ENCODE data around the gene IL1RAPL2.
"Not testable (repeated sequence)": the region's sequence is repeated elsewhere in the genome, so short reads cannot be mapped to it uniquely, and the experiment has no call there.

The IL1RAPL2 gene

DNA sequence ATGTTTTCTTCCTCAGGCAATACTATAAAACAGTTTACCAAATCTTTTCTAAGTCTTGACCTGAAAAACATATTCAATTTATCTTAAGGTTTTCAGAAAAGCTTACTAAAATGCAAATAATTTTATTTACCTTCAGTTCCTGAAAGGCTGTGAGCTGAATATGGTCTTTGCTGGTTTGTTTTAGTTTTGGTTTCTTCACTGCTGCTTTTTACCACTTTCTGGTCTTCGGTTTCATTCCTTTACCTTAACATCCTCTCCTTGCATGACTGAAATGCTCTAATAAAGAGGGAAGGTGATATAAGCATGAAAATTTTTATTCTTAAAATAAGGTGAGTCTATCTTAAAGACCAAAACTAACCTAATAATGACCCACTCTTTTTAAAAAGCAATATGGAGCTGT is 1159.2 kb downstream of the IL1RAPL2 start:
- DNase-seq, result no peak

DNA sequence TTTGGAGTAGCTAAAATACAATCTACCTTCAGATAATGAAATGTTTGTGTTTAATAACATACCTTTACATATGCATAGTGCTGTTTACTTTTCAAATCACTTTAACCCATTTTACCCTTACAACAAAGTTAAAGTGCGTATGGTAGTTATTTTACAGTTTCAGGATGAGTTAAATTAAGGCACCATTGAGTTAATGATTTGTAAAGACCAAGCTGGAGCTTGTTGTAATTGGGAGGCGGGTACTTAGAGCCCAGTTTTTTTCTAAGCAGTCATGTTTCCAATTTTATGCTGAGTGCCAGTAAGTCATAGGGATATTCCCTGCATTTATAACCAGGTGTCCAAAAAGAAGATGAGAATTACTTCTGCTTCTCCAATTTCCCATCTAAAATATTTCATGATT is 1172.2 kb downstream of the IL1RAPL2 start:
- DNase-seq, result no peak

DNA sequence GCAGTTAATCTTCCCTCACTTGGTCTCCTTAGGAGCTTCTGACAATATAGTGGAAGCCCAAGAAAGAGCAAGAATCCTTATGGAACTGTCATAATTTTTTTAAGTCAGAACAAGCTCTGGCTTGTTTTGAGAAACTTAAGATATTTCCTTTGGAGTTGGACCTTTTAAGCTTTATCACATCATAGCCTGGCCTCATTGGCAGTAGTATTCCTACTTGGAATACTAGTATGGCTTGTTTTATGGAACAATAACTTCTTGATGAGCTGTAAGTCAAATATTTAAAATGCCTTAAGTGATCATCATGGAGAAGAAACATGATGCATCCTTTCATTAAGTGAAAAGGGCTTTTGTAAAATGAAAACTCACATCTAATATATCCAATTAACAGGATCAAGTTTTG is 1178.3 kb downstream of the IL1RAPL2 start:
- no peak for DNase-seq

DNA sequence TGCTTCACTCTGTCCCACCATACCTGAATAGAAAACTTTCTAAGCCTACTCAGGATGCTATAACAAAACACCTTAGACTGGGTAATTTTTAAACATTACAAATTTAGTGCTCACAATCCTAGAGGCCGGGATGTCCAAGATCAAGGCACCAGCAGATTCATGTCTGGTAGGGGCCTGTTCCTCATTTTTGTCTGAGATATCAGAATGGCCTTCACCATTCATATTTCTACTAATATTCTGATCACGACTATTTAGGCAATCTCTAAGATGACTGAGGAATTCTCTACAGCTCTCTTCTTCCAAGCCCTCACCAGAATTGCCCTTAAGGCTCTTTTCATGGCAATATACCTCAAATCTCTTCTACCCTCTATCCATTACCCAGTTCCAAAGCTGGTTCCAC is 1178.9 kb downstream of the IL1RAPL2 start:
- DNase-seq, result no peak

DNA sequence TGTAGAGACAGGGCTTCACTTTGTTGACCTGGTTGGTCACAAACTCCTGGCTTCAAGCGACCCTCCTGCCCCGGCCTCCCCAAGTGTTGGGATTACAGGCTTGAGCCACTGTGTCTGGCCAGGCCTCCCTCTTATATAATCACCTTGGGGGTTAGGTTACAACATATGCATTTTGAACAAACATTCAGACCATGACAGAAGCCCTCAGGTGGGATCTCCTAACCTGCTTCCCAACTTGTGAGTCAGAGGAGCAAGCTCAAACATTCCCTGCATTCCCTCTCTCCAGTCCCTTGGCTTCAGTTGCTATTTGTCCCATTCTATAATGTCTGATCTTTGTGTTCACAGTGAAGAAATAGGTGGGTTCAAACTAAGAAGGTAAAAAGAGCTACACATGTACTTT is 1179.9 kb downstream of the IL1RAPL2 start:
- DNase-seq, result no peak

DNA sequence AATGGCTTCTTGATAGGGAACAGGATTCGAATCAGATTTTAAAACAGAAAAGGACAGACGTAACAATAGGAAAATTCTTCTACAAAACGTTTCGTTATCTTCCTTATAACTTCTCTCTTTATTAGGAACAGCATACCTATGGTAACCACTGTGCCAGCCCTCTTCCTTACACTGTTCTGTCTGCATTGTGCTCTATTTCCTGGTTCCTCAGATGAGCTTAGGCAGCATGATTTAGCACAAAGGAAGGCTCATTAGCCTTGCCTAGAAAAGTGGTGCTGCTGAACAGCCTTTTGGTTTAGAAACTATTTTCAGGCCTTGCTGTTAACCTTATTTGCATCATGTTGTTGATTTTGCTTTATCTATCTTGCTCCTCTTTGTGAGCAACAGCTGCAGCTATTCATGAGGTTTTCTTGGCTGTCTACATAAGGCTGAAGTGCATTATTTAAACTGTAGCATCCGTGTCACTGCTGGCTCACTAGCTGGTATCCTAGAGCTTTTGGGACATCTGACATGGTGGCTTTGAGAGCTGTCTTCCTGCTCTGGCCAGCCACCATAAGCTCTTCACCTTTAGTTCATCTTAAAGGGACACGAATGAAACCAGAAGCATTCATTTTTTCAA is 1186.4 kb downstream of the IL1RAPL2 start:
- no peak for DNase-seq

DNA sequence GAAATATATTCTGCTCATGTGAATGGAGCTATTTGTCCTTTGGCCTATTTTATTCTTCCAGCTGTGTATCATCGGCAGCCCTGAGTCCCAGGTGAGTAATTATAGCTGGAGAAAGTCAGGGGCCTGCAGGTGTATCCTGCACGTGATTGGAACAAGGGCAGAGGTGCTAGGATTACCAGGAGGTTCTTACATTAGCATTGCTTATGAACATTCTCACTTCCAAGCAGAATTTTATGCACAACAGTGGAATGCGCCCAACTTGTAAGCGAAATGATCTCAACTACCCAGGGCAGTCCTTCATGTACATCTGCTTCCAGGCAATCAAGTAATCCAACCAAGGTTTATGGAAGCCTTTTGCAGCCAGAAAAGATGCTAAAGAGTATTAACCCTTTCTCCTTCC is 1187.4 kb downstream of the IL1RAPL2 start:
- no peak for DNase-seq

DNA sequence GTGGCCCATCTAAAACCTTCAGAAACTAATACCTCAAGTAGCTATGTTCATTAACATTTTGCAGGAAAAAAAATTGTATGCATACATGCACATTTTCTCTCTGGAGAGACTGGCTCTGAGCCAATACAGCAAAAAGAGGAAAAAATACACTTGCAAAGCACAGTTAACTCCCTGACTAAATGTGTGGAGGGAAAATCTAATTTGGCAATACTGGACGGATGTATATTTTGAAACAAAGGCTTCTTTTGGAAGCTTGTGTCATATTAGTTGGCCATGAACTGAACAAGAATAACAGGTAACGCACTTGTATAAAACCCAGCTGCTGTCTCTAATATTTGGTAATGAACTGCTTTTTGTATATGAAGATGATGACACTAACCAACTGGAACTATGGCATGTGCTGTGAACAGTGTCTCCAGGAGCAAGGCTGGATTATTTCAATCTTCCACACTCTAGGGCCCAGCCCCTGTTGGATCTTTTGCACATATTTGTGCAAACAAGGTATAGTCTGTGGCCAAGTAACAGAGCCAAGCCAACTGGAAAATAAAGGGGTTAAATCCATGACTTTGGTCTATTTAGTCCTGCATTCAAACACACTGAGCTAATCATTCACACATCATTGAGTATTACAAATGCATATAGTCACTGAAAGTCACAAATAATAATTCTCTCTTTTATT is 1188.4 kb downstream of the IL1RAPL2 start:
- no peak for DNase-seq

DNA sequence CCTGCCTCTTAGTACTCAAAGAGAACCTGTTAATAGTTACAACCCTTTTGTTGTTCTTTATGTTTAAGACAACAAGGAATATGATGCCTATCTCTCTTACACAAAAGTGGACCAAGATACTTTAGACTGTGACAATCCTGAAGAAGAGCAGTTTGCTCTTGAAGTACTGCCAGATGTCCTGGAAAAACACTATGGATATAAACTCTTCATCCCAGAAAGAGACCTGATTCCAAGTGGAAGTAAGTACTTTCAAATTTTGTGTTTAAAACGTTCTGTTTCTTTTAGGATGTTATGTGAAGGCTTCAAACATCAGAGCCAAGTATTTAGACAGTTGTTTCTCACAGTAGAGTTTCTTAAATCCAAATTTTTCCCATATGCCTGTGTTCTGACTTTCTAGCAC is 1189.1 kb downstream of the IL1RAPL2 start:
- no peak for DNase-seq

DNA sequence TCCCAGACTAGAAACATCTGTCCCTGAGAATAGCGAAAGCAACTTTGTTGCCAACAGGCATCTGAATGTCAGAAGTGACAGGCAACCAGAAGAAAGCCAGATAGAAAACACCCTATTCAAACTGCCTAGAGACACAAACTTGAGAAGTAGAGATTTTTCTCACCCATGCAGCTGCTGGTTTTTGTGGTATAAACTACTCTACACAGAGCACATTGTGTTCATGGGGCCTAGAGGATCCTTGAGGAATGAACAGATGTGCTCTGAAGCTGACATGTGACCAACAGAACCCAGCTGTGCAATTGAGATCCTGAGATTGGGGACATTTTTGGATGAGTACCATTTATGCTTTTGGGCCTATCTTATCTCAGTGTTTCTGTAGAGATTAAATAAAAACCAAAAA is 1192.8 kb downstream of the IL1RAPL2 start:
- no peak for DNase-seq

DNA sequence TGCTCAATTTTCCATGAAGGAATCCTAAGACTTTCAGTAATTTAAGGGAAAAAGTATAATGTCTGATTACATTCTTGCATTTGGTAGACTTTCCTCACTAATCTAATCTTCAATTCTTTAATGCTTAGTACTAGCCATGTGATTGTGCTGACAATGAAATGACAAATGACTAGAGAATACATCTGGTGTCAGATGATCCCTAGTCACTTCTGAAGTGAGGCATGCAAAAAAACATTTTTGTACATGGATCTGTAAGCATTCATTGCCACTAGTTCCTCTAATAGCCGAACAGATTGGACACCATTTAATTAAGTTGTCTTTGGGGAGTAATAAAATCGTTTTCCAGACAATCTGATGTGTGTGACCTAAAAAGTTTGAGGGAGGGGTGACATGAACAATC is 1193.6 kb downstream of the IL1RAPL2 start:
- DNase-seq, result no peak

DNA sequence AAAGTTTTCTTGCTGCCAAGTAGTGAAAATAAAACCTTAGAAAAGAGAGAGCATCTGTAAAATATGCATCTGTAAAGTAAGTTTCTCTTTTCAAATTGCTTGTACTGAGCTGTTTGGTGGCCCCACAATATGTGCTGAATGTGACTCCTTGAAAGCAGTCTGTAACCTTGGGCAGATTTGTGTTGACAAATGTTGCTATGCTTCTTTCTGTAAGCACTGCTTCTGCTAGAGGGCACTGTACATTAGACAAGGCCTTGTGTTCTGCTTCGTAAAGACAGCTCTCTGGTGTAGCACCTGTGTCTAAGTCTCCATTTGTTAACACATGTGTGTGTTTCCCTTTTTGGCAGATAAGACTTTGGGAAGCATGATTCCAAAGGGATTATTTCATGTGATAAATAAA is 1199.7 kb downstream of the IL1RAPL2 start:
- DNase-seq, result no peak

DNA sequence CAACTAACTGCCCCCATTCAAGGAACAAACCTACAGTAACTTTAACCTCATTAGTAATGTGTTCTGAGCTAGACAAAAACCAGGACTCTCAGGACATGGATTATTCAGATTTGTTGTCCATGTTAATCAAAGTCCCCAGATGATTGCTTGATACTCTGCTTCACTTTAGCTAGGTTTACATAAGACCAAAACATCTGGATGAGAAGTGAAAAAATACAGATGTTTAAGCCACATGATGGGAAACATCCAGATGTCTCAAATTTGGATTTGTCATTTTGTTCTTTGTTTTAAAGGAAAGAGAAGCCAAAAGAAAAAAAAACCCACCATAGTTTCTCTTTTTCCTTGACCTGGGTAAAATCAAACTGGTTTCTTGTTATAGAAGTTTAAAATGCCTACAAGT is 1207.8 kb downstream of the IL1RAPL2 start:
- no peak for DNase-seq

DNA sequence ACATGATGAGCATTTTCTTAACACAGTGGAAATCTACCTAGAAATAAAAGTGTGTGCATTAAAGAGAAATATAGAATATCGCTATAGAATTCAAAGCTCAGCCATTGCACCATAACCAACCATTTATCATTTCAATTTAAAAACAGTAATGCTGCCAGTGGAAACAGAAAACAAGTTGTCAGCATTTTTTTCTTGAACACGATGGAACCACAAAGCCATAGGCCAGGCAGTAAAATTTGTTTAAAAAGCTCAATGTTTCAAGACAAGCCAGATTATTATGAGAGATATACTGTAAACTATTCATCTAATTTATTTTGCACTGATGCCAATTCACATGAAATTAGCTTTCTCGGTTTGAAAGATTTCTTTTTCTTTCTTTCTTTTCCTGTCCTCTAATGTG is 1209.7 kb downstream of the IL1RAPL2 start:
- no peak for DNase-seq

DNA sequence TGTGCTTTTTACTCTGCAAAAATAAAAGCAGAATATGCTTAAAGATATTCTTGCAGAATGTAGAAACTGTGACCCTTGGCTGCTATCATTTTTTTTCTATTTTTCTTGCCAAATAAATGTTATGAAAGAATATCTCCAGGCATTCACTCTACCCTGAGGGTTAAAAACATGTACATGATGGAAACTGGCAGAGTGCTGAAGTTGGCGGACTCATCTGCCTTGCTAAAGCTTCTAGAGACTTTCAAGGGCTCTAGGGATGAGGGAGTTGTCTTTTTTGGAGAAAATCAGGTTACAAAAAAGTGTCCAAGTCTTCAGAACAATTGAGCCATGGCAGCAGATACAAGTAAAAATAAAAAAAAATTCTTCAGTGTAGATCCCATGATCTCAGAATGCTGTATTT is 1215.8 kb downstream of the IL1RAPL2 start:
- DNase-seq, result no peak

DNA sequence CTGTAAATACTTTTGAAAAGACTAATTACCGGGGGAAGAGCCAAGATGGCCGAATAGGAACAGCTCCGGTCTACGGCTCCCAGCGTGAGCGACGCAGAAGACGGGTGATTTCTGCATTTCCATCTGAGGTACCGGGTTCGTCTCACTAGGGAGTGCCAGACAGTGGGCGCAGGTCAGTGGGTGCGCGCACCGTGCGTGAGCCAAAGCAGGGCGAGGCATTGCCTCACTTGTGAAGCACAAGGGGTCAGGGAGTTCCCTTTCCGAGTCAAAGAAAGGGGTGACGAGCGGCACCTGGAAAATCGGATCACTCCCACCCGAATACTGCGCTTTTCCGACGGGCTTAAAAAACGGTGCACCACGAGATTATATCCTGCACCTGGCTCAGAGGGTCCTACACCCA is 1230.9 kb downstream of the IL1RAPL2 start:
- DNase-seq, result not testable (repeated sequence)

DNA sequence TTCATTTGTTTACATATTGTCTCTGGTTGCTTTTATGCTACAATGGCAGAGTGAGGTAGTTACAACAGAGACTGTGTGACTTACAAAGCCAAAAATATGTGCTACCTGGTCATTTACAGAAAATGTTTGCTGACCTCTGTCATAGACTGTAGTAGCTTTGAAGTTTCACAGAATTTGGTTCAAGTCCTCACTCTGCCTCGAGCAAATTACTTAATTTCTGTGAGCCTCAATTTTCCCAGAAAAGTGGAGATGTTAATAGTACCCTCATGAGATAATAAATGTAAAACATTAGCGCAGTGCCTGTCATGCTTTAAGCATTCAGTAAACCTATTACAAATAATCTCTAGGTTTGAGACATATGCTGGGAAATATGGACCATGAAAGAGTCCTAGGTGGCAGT is 1237.9 kb downstream of the IL1RAPL2 start:
- no peak for DNase-seq

DNA sequence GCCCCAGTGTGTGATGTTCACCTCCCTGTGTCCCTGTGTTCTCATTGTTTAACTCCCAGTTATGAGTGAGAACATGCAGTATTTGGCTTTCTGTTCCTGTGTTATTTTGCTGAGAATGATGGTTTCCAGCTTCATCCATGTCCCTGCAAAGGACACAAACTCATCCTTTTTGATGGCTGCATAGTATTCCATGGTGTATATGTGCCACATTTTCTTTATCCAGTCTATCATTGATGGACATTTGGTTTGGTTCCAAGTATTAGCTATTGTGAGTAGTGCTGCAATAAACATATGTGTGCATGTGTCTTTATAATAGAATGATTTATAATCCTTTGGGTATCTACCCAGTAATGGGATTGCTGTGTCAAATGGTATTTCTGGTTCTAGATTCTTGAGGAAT is 1239.7 kb downstream of the IL1RAPL2 start:
- not testable (repeated sequence) for DNase-seq

DNA sequence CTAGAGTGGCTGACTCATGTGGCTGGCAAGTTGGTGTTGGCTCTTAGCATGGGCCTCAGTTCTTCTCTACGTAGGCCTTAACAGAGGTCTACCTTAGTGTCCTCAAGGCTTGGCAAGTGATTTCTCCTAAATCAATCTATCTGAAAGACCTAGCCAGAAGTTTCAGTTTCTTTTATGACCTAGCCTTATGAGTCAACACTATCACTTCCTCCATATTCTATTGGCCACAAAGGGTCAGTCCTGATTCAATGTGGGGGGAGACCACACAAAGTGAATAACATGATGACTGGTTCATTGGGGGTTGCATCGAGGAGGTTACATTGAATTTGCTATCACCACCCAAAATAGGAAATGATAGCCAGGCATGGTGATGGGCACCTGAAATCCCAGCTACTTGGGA is 1250.5 kb downstream of the IL1RAPL2 start:
- no peak for DNase-seq

Data from T-helper 2 cell (primary cell).